ENCODE data around the gene LCN1.

LCN1 gene

DNA sequence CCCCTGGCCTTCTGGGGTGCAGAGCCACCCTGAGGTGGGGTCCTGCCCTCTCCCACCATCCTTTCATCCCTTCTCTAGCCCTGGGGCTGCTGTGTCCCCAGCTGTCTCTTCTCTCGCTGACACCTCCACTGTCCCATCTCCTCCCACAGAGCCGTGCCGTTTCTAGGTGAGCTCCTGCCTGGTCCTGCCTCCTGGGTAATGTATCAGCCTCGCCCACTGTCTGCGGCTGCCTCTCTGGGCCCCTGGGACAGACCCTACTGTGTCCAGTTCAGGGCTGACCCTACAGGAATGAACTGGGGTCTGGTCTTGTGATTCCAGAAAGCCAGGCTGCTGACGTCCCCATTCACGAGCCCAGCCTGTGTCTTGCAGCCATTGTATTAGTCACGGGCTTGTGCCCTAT, 44.4 kb downstream of the LCN1 start:
- in situ Hi-C loops (cut with MboI; ENCODE audit: low sequenced_read_pairs): no loop called here

DNA sequence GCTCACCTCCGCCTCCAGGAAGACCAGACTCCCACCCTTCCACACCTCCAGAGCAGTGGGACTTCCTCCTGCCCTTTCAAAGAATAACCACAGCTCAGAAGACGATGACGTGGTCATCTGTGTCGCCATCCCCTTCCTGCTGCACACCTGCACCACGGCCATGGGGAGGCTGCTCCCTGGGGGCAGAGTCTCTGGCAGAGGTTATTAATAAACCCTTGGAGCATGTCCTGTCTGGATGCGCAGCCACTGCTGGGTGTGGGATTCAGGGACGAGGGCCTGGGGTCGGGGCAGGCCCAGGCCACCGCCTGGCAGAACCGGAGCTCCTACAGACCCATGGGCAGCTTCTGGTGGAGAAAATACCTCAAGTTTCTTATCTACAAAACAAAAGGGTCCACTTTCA, 45.3 kb downstream of the LCN1 start:
- in situ Hi-C loops (cut with MboI; ENCODE audit: low sequenced_read_pairs): no loop called here

DNA sequence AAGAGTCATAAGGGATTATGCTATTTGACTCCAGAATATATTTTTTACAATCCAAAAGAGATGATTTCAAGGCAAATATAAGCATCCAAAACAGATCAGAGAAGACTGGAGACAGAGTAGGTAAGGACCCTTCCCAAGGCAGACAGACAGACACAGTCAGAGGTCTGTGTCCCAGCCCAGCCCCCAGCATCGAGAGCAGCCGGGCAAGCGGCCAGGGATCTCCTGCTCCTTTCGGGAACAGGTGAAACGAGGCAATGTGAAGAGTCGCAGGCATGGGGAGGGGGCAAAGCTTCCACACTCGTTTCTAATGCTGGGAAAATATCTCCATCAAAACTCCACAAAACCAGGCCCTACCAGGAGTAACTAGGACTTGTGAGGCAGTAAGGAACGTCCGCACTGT, 46.1 kb downstream of the LCN1 start:
- in situ Hi-C loops (cut with MboI; ENCODE audit: low sequenced_read_pairs): no loop called here

- in situ Hi-C loops (cut with MboI; ENCODE audit: low sequenced_read_pairs): no loop called here
Measured at GRCh38 chr9:135568026-135568425, 46.8 kb downstream of the LCN1 start.

DNA sequence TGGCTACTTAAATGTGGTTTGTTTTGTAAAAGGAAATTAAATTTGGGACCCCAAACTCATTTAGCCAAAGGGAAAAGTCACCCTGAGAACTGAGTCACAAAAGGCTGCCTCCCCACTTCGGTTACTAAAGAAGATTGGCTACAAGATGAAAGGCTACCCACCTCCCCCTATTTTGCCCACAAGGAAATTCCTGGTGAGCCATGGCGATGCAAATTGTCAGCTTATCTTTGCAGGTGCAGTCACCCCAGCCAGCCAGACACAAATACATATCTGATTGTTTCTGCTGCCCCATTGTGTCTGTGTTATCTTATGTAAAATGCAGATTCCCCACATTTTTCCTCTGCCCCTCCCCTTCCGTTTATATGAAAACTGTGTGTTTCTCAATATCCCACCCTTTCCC, 49.2 kb downstream of the LCN1 start:
- in situ Hi-C loops (cut with MboI; ENCODE audit: low sequenced_read_pairs): no loop called here

DNA sequence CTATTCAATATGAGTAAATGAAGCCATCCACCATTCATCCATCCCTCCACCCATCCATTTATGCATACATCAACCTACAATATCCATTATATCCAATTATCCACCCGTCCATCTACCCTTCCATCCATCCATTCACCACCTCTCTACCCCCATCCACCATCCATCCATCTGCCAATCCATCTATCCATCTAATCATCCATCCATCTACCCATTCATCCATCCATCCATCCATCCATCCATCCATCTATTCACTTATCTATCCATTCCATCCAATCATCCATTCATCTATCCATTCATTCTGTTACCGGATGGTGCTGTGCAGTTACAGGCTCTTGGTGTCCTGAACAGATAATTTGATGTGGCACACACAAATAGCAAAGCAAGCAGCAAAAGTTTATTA, 51.0 kb downstream of the LCN1 start:
- in situ Hi-C loops (cut with MboI; ENCODE audit: low sequenced_read_pairs): no loop called here

- in situ Hi-C loops (cut with MboI; ENCODE audit: low sequenced_read_pairs): no loop called here
Measured at GRCh38 chr9:135573124-135573523, 51.9 kb downstream of the LCN1 start.

DNA sequence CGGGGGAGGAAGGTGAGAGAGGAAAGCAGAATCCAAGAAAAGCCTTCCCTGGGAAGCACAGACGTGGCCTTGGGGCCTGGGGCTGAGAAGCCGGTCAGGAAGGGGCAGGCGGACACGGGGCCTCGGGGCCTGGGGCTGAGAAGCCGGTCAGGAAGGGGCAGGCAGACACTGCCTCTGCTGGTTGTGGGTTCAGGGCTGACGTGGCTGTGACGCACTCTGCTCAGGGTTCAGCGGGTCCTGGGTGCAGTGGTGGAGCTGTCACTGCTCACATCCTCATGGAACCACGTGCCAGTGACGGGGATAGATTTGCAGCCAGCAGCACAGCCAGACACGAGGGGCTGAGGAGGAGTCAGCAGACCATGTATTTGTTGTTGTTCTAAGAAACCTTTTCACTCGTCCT, 53.1 kb downstream of the LCN1 start:
- in situ Hi-C loops (cut with MboI; ENCODE audit: low sequenced_read_pairs): no loop called here

GRCh38 chr9:135574943-135575342, 53.7 kb downstream of the LCN1 start:
- in situ Hi-C loops (cut with MboI; ENCODE audit: low sequenced_read_pairs): no loop called here
